ENCODE results near the gene SDSL. TPM values are rescaled to one million over a fixed set of nuclear protein-coding genes. Genes with fewer than 3 reads are reported as not detected.

The SDSL gene
- total RNA-seq, 2 donors from 2014 or later, result 7.5 to 15.2 TPM

DNA sequence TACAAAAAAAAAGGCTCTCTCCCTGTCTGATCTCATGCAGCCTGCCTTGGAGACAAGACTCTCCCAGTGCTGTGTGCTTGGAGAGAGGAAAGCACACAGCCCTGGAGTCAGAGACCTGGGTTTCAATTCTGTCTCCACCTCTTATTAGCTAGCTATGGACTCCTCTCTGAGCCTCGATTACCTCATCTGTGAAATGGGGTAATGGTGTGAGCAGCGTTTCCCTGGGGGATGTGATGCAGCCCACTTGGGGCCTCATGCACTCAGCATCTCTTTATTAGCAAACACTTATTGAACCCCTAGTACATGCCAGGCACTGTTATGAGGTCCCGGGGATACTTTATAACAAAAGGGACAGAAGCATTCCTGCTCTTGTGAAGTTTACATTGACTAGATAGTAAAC lies 31.0 kb upstream of the SDSL start:
- Histone ChIP-seq H3K27me3 (no peaks in the 10 kb centered on the region), H3K4me1 (no peaks in the 10 kb centered on the region), H3K27ac (no peak overlapping the region), H3K4me3 (no peak overlapping the region), H3K36me3 (replicated peaks in 1 of 2; ENCODE audit: insufficient read depth in 1 of 2, low read depth in 2 of 2) (peaks cover 0 to 7% of the 10 kb centered on the region in 2 donors), H3K9me3 (no peaks in the 10 kb centered on the region)
- no peak for ATAC-seq
- WGBS, 2 donors, result 93 to 94% methylated on average over 3 of the region's 3 CpGs
- DNase-seq, result no peak
- TF ChIP-seq CTCF (IDR thresholded peaks at IDR 0.05), result no peak
- intact Hi-C loops (cut with DNase I), result no loop called here

DNA sequence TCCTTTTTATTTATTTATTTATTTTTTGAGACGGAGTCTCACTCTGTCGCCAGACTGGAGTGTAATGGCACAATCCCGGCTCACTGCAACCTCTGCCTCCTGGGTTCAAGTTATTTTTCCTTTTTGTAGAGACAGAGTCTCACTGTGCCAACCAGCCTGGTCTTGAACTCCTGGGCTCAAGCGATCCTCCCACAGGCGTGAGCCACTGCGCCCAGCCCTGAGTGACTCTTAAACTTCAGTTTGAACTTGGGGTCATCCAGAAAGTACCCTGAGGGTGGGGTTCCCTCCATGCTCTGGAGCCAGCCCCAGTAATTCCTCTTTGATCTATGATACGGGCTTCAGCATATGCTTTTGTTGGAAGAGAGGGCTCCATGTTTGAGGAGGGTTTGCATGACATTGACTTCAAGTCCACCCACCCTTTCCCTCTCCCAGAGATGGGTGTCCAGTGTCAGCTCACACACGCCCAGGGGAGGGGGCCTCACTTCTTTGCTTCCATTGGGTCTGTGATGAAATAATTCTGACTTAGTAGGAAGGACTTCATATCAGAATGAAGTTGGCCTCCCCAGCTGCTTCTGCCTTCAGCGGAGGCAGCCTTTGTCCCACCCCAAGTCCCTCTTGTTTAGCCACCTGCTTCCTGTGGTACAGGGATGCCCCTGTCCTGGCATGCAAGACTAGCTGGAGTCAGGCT lies 30.4 kb upstream of the SDSL start:
- intact Hi-C loops (cut with DNase I), result no loop called here
- WGBS, 2 donors, result 87 to 88% methylated on average over 9 of the region's 9 CpGs
- Histone ChIP-seq H3K4me3 (no peak overlapping the region), H3K27ac (no peak overlapping the region), H3K9me3 (no peaks in the 10 kb centered on the region), H3K36me3 (replicated peaks in 1 of 2; ENCODE audit: insufficient read depth in 1 of 2, low read depth in 2 of 2) (peaks cover 0 to 7% of the 10 kb centered on the region in 2 donors), H3K4me1 (no peaks in the 10 kb centered on the region), H3K27me3 (no peaks in the 10 kb centered on the region)
- ATAC-seq (no peak), DNase-seq (no peak)
- TF ChIP-seq POLR2A (IDR thresholded peaks at IDR 0.05) (no peak), CTCF (IDR thresholded peaks at IDR 0.05) (no peak)

DNA sequence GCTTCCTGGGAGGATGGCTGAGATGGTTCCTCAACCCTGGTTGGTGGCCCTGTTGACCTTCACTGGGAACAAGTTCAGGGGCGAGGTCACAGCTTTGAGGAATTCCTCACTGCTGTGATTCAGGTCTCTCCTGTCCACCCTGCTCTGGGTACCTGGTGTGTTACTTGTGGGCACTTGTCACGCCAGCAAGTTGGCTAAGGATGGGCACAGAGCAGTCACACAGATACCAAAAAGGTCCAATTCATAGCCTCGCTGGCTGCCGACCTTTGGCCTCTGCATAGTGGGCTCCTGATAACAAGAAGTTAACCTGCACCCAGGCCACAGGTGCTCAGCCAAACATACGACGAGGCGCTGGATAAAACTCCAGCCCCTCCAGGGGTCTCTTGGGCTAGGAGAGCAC lies 29.7 kb upstream of the SDSL start:
- peaks cover 0 to 3% of the 10 kb centered on the region in 2 donors for H3K36me3 ChIP-seq (replicated peaks in 1 of 2; ENCODE audit: insufficient read depth in 1 of 2, low read depth in 2 of 2)
- no peak overlapping the region for H3K4me3 ChIP-seq
- no peak for TF ChIP-seq CTCF (IDR thresholded peaks at IDR 0.05)
- TF ChIP-seq POLR2A (IDR thresholded peaks at IDR 0.05), result no peak
- 63 to 85% methylated on average over 7 of the region's 7 CpGs for WGBS, 2 donors
- ATAC-seq, result no peak
- DNase-seq, result no peak
- H3K27ac ChIP-seq, result no peak overlapping the region
- no peaks in the 10 kb centered on the region for H3K27me3 ChIP-seq
- intact Hi-C loops (cut with DNase I), result no loop called here
- no peaks in the 10 kb centered on the region for H3K9me3 ChIP-seq
- no peaks in the 10 kb centered on the region for H3K4me1 ChIP-seq

GRCh38 chr12:113392988-113393579 lies 29.1 kb upstream of the SDSL start:
- no peaks in the 10 kb centered on the region for H3K4me1 ChIP-seq
- no peaks in the 10 kb centered on the region for H3K27me3 ChIP-seq
- H3K4me3 ChIP-seq, result no peak overlapping the region
- no peak overlapping the region for H3K27ac ChIP-seq
- DNase-seq (no peak), ATAC-seq (no peak)
- intact Hi-C loops (cut with DNase I), result no loop called here
- TF ChIP-seq CTCF (IDR thresholded peaks at IDR 0.05) (no peak), POLR2A (IDR thresholded peaks at IDR 0.05) (no peak)
- 63 to 86% methylated on average over 10 to 17 of the region's 17 CpGs for WGBS, 2 donors
- no peaks in the 10 kb centered on the region for H3K9me3 ChIP-seq
- H3K36me3 ChIP-seq (replicated peaks in 1 of 2; ENCODE audit: insufficient read depth in 1 of 2, low read depth in 2 of 2), result peaks cover 0 to 3% of the 10 kb centered on the region in 2 donors

DNA sequence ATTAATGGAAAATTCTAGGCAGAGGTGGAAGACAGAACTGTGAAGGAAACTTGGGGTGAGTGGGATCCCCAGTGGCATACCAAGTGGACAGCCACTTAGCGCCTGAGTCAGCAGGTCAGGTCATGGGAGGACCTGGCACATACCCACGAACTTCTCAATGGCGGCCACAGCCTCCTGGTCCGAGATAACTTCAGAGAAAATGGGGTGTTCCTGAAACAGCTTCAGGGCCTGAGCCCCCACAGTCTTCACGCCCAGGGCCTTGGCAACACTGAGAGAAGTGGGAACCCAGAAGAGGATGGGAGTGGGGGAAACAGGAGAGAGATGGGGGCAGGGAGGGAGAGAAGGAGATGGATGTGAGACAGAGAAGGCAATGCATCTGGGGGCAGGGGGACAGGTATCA lies 28.4 kb upstream of the SDSL start:
- peaks cover 0 to 3% of the 10 kb centered on the region in 2 donors for H3K36me3 ChIP-seq (replicated peaks in 1 of 2; ENCODE audit: insufficient read depth in 1 of 2, low read depth in 2 of 2)
- intact Hi-C loops (cut with DNase I), result no loop called here
- H3K4me1 ChIP-seq, result no peaks in the 10 kb centered on the region

More for the DNA sequence above, 28.4 kb upstream of the SDSL start:
- Histone ChIP-seq H3K27ac (no peak overlapping the region), H3K4me3 (no peak overlapping the region), H3K9me3 (no peaks in the 10 kb centered on the region), H3K27me3 (peaks cover 0 to 6% of the 10 kb centered on the region in 2 donors)
- ATAC-seq, result no peak
- TF ChIP-seq CTCF (IDR thresholded peaks at IDR 0.05) (no peak), POLR2A (IDR thresholded peaks at IDR 0.05) (no peak)
- no peak for DNase-seq
- 74 to 84% methylated on average over 5 of the region's 5 CpGs for WGBS, 2 donors

All from body of pancreas (tissue), 4 donors.